NT2/D1 (cell line): Measurements from ENCODE around the gene ASB14.

Experiments used
- SUZ12 ChIP-seq: IDR thresholded peaks from 2 replicates; pipeline ENCODE4 v1.6.1; 2011; ENCODE audit not compliant: insufficient read length, insufficient read depth; ENCODE audit errors: extremely low read depth
- YY1 ChIP-seq: IDR thresholded peaks from 2 replicates; pipeline ENCODE4 v1.6.1; 2011; ENCODE audit not compliant: insufficient read length, insufficient read depth
- ZNF274 ChIP-seq: IDR thresholded peaks from 2 replicates; pipeline ENCODE4 v1.6.1; 2011; ENCODE audit warnings: mild to moderate bottlenecking, low read depth, low read length

- TF ChIP-seq YY1 = no peak
- TF ChIP-seq ZNF274 = no peak
- TF ChIP-seq SUZ12 = no peak
These were observed 40.1 kb downstream of the ASB14 start for GRCh38 chr3:57252404-57252803.
